ENCODE results near the gene PEX11G.
"Not testable (repeated sequence)": the region's sequence is repeated elsewhere in the genome, so short reads cannot be mapped to it uniquely, and the experiment has no call there.

PEX11G gene

DNA sequence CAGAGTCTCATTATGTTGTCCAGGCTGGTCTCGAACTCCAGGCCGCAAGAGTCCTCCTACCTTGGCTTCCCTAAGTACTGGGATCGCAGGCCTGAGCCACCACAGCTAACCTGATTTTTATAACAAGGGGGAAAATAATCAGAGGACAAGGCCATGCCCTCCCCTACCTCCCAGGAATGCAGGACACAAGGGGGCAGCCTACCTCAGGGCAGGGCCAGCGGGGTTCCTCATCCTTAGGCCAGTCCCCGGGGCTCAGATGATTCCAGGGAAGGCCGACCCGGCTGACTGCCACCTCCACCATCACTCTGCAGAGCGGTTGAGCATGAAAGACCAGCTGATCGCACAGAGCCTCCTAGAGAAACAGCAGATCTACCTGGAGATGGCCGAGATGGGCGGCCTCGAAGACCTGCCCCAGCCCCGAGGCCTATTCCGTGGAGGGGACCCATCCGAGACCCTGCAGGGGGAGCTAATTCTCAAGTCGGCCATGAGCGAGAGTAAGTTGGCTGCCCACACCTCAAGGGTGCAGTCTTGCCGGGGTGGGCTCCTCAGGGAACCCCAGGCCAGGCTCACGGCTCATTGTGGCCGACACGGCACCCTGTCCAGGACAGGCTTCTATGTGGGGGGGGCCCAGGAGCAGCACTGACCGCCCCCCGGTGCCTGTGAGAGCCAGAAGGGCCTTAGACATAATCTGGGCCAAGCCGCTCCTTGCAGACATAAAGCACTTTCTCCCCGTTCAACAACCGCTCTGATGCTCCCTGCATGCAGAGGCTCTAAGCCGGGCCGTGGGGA lies 26.8 kb downstream of the PEX11G start:
- no peak for DNase-seq

DNA sequence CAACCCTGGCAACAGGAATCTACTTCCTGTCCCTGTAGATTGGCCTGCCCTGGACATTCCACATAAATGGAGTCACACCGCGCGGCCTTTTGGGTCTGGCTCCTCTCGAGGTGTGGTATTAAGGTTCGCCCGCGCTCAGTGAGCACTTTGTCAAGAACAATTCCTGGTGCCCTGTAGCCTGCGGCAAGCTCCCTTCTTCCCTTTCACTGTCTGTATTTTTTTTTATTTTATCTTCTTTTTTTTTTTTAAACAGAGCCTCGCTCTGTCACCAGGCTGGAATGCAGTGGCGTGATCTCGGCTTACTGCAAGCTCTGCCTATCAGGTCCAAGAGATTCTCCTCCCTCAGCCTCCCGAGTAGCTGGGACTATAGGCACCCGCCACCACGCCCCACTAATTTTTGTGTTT lies 28.3 kb downstream of the PEX11G start:
- no peak for DNase-seq

DNA sequence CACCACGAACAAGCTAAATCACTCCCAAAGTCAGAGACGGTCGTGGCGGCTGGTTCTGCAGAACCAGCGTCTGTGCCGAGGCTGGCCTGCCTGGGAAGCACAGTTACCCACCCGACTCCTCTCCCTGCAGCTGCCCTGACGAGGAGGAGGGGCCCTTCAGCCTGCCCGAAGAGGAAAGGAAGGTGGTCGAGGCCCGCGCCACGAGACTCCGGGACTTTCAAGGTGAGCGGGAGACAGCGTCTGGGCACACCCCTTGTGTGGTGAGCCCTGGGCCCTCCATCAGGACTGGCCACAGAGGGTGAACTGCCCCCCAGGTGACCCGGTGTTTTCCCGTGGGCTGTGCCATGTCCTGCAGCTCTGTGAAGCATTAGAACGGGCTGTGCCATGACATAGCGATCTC lies 29.1 kb downstream of the PEX11G start:
- DNase-seq = no peak

DNA sequence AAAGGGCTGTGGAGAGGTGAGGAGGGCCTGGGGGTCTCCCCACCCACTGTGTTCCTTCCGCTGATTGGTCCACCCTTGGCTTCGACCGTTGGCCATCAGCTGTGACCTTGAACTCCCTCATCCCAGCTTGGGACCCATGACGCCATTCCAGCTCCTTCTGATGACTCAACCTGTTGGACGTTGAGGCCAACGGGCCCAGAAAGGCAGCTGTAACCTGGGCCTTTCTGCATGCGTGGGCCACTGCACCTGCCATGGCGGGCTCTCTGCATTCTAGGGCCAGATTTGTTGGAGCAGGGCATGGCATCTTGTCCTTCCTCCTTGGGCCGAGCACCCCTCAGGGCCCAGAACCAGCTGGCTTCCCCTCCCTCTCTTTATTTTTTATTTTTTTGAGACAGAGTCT lies 30.2 kb downstream of the PEX11G start:
- DNase-seq = no peak

DNA sequence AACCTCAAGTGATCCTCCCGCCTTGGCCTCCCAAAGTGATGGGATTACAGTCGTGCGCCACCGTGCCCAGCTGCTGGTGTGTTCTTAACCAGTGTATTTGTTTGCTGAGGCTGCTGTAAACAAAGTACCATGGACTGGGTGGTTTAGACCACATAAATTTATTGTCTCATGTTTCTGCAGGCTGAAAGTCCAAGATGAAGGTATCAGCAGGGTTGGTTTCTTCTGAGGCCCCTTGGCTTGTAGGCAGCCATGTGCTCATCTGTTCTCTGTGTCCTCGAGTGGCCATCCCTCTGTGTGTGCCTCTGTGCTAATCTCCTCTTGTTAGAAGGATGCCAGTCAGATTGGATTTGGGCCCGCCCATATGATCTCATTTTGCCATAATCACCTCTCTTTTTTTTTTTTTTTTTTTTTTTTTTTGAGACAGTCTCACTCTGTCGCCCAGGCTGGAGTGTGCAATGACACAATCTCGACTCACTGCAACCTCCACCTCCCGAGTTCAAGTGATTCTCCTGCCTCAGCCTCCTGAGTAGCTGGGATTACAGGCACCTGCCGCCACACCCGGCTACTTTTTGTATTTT lies 31.8 kb downstream of the PEX11G start:
- no peak for DNase-seq

DNA sequence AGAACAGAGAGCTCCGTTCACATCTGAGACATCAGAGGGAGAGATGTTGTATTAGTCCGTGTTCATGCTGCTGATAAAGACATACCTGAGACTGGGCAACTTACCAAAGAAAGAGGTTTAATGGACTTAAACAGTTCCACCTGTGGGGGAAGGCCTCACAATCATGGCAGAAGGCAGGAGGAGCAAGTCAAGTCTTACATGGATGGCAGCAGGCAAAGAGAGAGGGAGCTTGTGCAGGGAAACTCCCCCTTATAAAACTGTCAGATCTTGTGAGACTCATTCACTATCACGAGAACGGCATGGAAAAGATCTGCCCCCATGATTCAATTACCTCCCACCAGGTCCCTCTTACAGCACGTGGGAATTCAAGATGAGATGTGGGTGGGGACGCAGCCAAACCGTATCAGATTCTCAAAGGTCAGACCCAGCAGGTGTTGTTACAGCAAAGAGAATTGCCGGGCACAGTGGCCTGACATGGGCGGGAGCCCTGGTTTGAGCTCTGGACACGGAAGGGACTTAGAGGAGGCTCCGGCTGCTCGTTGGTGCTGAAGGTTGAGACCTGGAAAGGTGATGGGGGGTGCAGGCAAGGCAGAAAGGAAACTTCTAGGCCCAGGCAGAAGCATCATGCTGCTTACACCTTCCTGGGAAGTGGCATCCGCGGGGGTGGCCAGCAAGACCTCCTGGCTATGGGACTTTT lies 33.1 kb downstream of the PEX11G start:
- no peak for DNase-seq

DNA sequence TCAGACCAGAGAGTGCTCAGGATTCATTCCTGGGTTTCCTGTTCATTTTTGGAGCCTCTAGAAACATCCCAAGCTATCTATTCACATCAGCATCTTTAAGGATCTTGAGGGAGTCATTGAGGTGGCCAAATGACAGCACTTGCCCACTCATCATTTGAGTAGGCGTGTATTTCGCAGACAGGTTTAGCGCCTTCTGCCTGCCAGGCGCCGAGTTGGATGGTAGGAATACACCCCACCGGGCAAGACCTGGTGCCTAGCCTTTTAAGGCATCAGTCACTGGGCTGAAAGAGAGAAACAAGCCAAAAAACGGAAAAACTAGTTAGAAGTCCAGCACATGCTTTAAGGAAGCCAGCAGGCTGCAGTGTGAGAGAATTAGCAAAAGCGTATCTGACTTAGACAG lies 33.8 kb downstream of the PEX11G start:
- no peak for DNase-seq

DNA sequence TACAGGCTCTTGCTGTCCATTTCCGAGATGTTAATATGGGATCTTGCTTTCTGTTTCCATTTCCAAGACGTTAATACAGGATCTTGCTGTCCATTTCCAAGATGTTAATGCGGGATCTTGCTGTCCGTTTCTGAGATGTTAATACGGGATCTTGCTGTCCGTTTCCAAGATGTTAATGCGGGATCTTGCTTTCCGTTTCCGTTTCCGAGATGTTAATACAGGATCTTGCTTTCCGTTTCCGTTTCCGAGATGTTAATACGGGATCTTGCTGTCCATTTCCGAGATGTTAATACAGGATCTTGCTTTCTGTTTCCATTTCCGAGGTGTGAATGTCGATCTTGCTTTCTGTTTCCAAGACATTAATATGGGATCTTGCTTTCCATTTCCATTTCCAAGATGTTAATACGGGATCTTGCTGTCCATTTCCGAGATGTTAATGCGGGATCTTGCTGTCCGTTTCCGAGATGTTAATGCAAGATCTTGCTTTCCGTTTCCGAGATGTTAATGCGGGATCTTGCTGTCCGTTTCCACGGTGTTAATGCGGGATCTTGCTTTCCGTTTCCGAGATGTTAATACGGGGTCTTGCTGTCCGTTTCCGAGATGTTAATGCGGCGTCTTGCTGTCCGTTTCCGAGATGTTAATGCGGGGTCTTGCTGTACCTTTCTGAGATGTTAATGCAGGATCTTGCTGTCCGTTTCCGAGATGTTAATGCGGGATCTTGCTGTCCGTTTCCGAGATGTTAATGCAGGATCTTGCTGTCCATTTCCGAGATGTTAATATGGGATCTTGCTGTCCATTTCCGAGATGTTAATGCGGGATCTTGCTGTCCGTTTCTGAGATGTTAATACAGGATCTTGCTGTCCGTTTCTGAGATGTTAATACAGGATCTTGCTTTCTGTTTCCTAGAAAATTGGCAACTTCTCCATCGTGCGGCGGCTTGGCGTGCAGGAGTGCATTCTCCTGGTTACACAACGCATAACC lies 38.3 kb downstream of the PEX11G start:
- DNase-seq = no peak

DNA sequence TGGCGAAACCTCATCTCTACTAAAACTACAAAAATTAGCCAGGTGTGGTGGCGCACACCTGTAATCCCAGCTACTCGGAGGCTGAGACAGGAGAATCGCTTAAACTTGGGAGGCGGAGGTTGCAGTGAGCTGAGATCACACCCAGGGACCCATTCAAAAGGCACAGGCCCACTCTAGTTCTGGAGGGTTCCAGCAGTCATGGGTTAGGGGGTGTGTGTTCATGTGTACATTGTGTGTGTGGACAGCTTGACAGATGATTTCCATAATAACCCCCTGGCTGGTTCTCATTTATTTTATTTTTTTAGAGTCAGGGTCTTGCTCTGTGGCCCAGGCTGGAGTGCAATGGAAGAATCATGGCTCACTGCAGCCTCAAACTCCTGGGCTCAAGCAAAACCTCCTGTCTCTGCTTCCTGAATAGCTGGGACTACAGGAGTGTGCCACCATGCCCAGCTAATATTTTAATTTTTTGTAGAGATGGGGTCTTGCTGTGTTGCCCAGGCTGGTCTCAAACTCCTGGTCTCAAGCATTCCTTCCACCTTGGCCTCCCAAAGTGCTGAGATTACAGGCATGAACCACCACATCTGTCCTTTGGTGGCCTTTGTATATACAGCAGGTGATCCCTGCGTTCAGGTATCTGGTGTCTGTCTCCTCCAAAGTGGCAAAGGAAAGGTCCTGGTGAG lies 39.3 kb downstream of the PEX11G start:
- not testable (repeated sequence) for DNase-seq

DNA sequence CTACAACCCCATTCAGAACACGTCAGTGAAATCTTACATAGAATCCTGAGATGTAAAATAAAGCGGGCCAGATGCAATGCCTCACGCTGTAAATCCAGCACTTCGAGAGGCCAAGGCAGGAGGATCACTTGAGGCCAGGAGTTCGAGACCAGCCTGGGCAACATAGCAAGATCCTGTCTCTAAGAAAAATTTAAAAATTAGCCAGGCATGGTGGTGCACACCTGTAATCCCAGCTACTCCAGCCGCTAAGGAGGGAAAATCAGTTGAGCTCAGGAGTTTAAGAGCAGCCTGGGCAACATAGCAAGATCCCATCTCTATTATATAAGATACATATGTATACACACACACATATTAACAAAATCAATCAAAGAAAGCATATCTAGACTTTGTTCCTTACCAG lies 41.2 kb downstream of the PEX11G start:
- DNase-seq = no peak

DNA sequence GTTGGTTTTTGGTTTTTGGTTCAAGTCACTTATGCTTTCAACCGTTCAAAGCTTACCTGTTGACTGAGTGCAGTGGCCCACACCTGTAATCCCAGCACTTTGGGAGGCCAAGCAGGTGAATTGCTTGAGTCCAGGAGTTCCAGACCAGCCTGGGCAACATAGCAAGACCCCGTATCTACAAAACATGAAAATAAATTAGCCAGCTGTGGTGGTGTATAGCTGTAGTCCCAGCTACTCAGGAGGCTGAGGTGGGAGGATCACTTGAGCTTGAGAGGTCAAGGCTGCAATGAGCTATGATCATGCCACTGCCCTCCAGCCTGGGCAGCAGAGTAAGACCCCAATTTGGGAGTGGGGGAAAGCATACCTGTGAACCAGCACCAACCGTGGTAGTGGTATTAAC lies 43.7 kb downstream of the PEX11G start:
- DNase-seq = no peak

DNA sequence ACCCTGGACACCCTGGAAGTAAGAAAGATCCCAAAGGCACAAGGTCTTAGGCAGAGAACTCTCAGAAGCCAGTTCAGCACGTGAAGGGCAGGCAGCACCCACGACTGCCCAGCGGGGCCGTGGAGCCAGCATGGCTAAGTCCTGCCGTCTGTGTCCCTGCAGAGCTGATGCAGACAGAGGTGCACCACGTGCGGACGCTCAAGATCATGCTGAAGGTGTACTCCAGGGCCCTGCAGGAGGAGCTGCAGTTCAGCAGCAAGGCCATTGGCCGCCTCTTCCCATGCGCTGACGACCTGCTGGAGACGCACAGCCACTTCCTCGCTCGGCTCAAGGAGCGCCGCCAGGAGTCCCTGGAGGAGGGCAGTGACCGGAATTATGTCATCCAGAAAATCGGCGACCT lies 44.8 kb downstream of the PEX11G start:
- DNase-seq = no peak

DNA sequence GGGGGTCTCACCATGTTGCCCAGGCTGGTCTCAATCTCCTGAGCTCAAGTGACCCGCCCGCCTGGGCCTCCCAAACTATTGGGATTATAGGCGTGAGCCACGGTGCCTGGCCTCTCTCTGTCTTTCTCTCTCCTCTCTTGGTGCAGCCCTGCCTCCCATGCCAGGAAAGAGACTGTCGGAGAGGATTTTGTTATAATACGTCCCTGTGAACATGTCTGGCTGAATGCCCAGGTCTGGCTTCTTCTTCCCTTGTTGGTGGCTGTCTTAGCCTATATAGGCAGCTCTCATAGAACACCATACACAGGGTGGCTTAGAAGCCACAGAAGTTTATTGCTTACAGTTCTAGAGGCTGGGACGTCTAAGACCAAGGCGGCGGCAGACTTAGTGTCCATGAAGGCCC lies 46.4 kb downstream of the PEX11G start:
- no peak for DNase-seq

DNA sequence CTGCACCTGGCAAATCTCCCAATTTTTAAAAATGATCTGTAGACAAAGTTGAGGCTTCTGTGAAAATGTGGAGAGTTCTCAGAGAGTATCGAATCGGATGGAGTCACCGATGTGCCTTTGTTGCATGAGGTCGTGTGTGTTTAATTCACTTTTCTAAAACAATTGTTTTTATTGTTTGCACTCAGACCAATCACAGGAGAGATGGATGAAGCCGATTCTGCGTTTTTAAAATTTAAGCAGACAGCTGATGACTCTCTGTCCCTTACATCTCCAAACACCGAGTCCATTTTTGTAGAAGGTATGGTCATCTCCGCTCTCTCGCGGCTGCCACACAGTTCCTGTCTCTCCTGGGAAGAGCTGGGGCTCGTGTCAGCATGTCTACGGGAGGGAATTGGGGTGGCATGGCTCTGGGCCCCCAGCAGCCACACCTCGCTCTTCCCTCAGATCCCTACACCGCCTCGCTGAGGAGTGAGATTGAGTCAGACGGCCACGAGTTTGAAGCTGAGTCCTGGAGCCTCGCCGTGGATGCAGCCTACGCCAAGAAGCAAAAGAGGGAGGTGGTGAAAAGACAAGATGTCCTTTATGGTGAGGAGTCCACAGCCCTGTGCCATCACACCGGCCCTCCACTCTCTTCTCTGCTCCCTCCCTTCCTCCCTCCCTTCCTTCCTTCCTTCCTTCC lies 47.2 kb downstream of the PEX11G start:
- no peak for DNase-seq

DNA sequence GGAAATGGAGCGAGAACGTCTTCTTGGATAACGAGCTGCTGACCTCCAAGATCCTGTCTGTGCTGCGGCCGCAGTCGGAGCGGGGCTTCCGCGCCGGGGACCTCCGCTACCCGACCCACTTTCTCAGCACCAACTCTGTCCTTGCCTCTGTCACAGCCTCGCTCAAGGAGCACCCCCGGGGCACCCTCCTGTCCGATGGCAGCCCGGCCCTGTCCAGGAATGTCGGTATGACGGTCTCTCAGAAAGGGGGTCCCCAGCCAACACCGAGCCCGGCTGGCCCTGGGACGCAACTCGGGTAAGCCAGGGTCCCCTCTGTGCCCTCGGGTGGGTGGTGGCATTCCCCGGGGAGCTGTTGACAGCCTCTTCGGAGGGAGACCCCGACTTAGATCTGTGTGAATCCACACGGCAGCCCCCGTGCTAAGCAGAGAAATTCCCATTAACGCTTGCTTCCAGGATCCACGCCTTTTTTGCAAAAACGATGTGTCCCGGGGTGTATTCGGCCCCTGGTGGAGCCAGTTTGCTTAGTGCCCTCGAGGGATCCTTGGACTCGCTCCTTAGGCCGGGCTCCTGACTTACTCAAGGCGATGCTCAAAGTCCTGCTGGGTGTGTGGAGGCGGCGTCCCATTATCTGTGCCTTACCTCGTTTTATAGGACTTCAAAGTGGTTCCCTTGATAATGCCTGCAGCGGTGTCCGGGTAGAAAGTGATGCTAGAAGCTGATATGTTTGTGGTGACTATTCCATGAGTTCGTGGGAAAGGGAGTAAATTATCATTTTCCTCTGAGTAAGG lies 48.5 kb downstream of the PEX11G start:
- no peak for DNase-seq

DNA sequence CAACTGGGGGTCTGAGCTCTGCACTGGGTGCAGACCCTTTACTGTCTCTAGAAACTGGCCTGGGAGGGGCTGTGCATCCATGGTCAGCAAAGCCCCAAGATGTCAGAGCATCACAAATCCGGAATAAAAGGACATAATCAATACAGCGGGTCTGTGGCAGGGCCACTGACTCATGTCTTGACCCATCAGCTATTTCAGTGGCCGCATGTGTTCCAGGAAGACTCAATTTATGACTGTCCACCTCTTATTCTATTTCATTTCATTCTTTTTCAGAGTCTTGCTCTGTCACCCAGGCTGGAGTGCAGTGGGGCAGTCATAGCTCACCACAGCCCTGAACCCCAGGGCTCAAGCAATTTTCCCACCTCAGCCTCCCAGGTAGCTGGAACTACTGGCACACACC lies 53.2 kb downstream of the PEX11G start:
- DNase-seq = no peak

DNA sequence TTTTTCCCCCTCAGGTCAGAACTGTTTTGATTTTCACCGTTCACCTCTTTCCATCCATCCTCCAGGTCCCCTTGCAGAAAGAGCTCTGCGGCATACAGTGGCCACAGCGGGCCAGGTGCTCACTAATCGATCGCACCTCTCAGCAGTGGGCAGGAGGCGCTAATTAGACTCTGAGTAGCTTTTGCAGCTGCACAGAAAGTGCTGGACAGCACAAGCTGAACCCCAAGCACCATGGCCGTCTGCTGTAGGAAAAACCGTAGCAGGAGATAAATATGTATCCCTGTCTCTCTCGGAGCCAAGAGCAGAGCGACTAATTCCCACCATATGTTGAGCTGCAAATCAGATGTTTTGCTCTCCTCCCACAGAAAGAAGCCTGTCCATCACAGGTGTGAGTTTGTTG lies 54.4 kb downstream of the PEX11G start:
- DNase-seq = no peak

DNA sequence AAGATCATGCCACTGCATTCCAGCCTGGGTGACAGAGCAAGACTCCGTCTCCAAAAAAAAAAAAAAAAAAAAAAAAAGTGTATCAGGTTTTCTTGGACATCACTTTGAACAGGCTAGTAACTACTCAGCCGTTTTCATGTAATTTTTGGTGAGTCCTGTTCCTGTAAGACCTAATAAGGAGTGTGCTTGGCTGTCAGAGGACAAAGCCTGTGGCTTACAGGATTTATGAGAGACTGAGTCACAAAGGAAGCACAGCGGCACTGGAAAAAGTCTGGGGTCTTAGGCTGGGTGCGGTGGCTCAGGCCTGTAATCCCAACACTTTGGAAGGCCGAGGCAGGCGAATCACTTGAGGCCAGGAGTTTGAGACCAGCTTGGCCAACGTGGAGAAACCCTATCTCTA lies 55.4 kb downstream of the PEX11G start:
- not testable (repeated sequence) for DNase-seq

DNA sequence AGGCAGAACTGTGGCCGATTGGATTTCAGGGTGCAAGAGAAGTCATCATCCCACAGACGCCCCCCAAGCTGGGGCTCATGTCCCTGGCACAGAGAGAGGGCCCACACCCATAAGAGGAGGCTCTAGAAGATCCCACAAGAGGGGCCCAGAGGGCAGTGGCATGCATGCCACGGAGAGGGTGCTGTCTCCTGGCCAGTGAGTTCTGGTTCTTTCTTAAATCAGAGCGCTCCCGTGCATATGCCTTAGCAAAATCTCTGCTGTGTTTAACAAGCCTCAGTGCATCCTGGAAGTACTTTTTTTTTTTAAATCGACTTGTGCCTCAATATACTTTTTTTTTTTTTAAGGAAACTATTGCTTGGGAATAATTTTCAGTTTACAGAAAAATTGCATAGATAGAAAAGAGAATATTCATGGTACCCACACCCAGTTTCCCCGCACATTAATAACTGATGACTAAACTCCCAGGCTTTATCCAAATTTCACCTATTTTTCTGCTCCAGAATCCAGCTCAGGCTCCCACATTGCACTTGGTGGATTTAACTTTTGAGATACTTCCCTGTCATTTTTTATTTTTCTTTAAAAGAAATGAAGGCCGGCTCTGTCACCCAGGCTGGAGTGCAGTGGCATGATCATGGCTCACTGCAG lies 59.1 kb downstream of the PEX11G start:
- no peak for DNase-seq

DNA sequence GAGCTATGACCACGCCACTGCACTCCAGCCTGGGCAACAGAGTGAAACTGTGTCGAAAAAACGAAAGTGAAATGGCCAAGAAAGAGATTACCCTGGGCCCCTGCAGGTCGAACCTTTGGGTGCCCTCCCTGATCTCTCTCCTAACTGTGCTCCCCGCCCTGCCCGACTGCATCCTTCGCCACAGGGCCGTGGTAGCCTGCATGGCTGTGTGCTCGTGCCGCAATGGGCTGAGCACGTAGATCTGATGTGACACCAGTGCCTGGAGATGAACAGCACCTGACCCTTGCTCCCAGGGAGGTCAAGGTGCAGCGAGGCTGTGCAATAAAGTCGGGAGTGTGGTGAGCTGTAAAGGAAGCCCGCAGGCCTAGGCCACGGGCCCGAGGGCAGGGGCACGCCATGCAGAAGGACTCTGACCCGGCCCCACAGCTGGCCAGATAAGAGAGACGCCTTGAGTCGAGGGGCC lies 60.2 kb downstream of the PEX11G start:
- DNase-seq = no peak

All from stimulated activated CD4-positive, alpha-beta T cell treated with anti-CD3 and anti-CD28 coated beads, Interleukin-4, amount 100 ng/mL, for 4 hours (primary cell).